Measurements from ENCODE around the gene GNAI3.

- TF ChIP-seq, protein P1, sequence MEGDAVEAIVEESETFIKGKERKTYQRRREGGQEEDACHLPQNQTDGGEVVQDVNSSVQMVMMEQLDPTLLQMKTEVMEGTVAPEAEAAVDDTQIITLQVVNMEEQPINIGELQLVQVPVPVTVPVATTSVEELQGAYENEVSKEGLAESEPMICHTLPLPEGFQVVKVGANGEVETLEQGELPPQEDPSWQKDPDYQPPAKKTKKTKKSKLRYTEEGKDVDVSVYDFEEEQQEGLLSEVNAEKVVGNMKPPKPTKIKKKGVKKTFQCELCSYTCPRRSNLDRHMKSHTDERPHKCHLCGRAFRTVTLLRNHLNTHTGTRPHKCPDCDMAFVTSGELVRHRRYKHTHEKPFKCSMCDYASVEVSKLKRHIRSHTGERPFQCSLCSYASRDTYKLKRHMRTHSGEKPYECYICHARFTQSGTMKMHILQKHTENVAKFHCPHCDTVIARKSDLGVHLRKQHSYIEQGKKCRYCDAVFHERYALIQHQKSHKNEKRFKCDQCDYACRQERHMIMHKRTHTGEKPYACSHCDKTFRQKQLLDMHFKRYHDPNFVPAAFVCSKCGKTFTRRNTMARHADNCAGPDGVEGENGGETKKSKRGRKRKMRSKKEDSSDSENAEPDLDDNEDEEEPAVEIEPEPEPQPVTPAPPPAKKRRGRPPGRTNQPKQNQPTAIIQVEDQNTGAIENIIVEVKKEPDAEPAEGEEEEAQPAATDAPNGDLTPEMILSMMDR (IDR thresholded peaks at IDR 0.05): no peak
- TF ChIP-seq POLR2A (IDR thresholded peaks at IDR 0.05): no peak
These were observed 46.6 kb upstream of the GNAI3 start for GRCh38 chr1:109501644-109502363.
